Activated CD8-positive, alpha-beta memory T cell treated with anti-CD3 and anti-CD28 coated beads, Interleukin-2, amount 50 U/mL, for 48 hours (primary cell): ENCODE measurements around the gene TKTL1.

ENCODE experiments used
- DNase-seq: peaks from one replicate; pipeline ENCODE4 v3.0.0-alpha.2; 2020

TKTL1 gene

GRCh38 chrX:154348646-154349358 lies 53.2 kb downstream of the TKTL1 start:
- DNase-seq, result no peak

GRCh38 chrX:154349359-154349935 lies 53.9 kb downstream of the TKTL1 start:
- no peak for DNase-seq

- DNase-seq, result no peak
Measured at GRCh38 chrX:154349979-154350378, 54.4 kb downstream of the TKTL1 start.

GRCh38 chrX:154350429-154351182 lies 55.0 kb downstream of the TKTL1 start:
- DNase-seq, result no peak

GRCh38 chrX:154351183-154352011 lies 55.8 kb downstream of the TKTL1 start:
- no peak for DNase-seq

GRCh38 chrX:154352012-154352401 lies 56.4 kb downstream of the TKTL1 start:
- DNase-seq, result no peak

GRCh38 chrX:154352466-154352865 lies 56.9 kb downstream of the TKTL1 start:
- DNase-seq, result no peak

- no peak for DNase-seq
Measured at GRCh38 chrX:154353172-154353843, 57.7 kb downstream of the TKTL1 start.

- DNase-seq, result no peak
Measured at GRCh38 chrX:154354013-154354412, 58.4 kb downstream of the TKTL1 start.

- no peak for DNase-seq
Measured at GRCh38 chrX:154354516-154354915, 58.9 kb downstream of the TKTL1 start.

- no peak for DNase-seq
Measured at GRCh38 chrX:154355094-154355775, 59.6 kb downstream of the TKTL1 start.

GRCh38 chrX:154355776-154356140 lies 60.2 kb downstream of the TKTL1 start:
- no peak for DNase-seq

- DNase-seq, result no peak
Measured at GRCh38 chrX:154356596-154356995, 61.0 kb downstream of the TKTL1 start.

GRCh38 chrX:154357205-154357604 lies 61.6 kb downstream of the TKTL1 start:
- DNase-seq, result no peak

- no peak for DNase-seq
Measured at GRCh38 chrX:154358011-154358410, 62.4 kb downstream of the TKTL1 start.

- no peak for DNase-seq
Measured at GRCh38 chrX:154358829-154359228, 63.2 kb downstream of the TKTL1 start.

- DNase-seq, result no peak
Measured at GRCh38 chrX:154359362-154360154, 64.0 kb downstream of the TKTL1 start.

GRCh38 chrX:154360155-154360713 lies 64.6 kb downstream of the TKTL1 start:
- DNase-seq, result no peak

- no peak for DNase-seq
Measured at GRCh38 chrX:154362085-154362742, 66.6 kb downstream of the TKTL1 start.

GRCh38 chrX:154363706-154364439 lies 68.3 kb downstream of the TKTL1 start:
- DNase-seq, result no peak
